ENCODE measurements around the gene HDLBP. TPM values are rescaled to one million over a fixed set of nuclear protein-coding genes. Genes with fewer than 3 reads are reported as not detected.

HDLBP gene
- total RNA-seq, 1 donor from 2014 or later: 922 TPM

DNA sequence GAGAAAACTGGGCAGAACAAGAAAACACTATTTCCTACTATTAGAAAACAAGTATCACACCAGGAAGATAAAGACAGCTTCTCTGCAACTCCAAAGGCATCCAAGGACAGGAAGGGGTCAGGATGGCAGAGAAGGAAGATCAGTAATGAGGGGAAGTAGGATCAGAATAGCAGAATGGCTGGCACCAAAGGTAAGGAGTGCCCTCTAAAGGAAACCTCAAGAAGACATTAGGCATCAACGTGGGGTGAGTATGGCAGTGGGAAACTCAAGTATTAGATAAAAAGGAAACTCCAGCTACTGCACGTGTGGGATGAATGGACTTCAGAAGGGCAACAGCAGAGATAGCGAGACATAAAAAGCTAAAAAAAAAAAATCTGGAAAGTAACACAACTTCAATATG, 25.9 kb downstream of the HDLBP start:
- no peak overlapping the region for H3K4me3 ChIP-seq (ENCODE audit: insufficient read depth, low read depth, low read length)
- no peak overlapping the region for H3K4me2 ChIP-seq (ENCODE audit: low read length)
- H3K9me3 ChIP-seq (ENCODE audit: insufficient read depth, low read depth, low read length): no peaks in the 10 kb centered on the region
- peaks cover 6% of the 10 kb centered on the region for H3K36me3 Mint-ChIP-seq (ENCODE audit: low read depth, unreplicated experiment)
- peaks cover 91% of the 10 kb centered on the region for H4K20me1 ChIP-seq (ENCODE audit: insufficient read depth, low read length)
- no peaks in the 10 kb centered on the region for H3K4me1 ChIP-seq (ENCODE audit: insufficient read depth, low read length)
- H3K4me3 Mint-ChIP-seq (ENCODE audit: unreplicated experiment): no peak overlapping the region
- peaks cover 5% of the 10 kb centered on the region for H3K36me3 ChIP-seq (ENCODE audit: insufficient read depth, low read length)
- no peak for FAIRE-seq
- no peak overlapping the region for H3K27ac ChIP-seq (ENCODE audit: low read depth, low read length)
- TF ChIP-seq, protein P1, sequence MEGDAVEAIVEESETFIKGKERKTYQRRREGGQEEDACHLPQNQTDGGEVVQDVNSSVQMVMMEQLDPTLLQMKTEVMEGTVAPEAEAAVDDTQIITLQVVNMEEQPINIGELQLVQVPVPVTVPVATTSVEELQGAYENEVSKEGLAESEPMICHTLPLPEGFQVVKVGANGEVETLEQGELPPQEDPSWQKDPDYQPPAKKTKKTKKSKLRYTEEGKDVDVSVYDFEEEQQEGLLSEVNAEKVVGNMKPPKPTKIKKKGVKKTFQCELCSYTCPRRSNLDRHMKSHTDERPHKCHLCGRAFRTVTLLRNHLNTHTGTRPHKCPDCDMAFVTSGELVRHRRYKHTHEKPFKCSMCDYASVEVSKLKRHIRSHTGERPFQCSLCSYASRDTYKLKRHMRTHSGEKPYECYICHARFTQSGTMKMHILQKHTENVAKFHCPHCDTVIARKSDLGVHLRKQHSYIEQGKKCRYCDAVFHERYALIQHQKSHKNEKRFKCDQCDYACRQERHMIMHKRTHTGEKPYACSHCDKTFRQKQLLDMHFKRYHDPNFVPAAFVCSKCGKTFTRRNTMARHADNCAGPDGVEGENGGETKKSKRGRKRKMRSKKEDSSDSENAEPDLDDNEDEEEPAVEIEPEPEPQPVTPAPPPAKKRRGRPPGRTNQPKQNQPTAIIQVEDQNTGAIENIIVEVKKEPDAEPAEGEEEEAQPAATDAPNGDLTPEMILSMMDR (IDR thresholded peaks at IDR 0.05; ENCODE audit: insufficient read depth, low read depth, low read length): no peak
- TF ChIP-seq EZH2 (IDR thresholded peaks at IDR 0.05; ENCODE audit: insufficient read depth, low read length): no peak
- no peak overlapping the region for H2AFZ ChIP-seq (ENCODE audit: low read depth, low read length)
- no peak for DNase-seq (ENCODE audit: low read depth)
- peaks cover 100% of the 10 kb centered on the region for H3K79me2 ChIP-seq (ENCODE audit: insufficient read depth, low read length)
- no peak overlapping the region for H3K27ac Mint-ChIP-seq (ENCODE audit: unreplicated experiment)
- H3K27me3 Mint-ChIP-seq (ENCODE audit: low read depth, unreplicated experiment): no peaks in the 10 kb centered on the region
- H3K4me1 Mint-ChIP-seq (ENCODE audit: low read depth, unreplicated experiment): peaks cover 6% of the 10 kb centered on the region
- no peaks in the 10 kb centered on the region for H3K9me3 Mint-ChIP-seq (ENCODE audit: unreplicated experiment)
- no peaks in the 10 kb centered on the region for H3K27me3 ChIP-seq (ENCODE audit: insufficient read depth, low read length)
- no peak overlapping the region for H3K9ac ChIP-seq (ENCODE audit: low read length)

DNA sequence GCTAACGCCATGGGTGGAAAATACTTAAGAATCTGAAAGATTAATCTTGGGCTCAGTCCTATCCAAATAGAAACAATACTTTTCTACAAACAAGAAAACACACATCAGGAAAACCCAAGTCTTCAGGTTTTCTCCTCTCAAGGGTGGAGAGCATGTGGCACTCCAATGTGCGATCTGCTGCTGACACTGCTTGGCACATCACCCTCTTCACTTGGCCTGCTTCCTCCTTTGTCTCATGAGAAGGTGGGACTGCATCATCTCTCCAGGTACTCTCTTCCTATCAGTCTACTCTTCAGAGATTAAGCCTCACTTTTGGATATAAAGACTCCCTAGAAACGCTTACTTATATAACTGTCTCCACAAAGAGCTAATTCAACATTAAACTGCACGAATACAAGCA, 26.4 kb downstream of the HDLBP start:
- Mint-ChIP-seq H3K27me3 (ENCODE audit: low read depth, unreplicated experiment) (no peaks in the 10 kb centered on the region), H3K36me3 (ENCODE audit: low read depth, unreplicated experiment) (peaks cover 9% of the 10 kb centered on the region), H3K4me3 (ENCODE audit: unreplicated experiment) (no peak overlapping the region), H3K9me3 (ENCODE audit: unreplicated experiment) (no peaks in the 10 kb centered on the region), H3K27ac (ENCODE audit: unreplicated experiment) (no peak overlapping the region), H3K4me1 (ENCODE audit: low read depth, unreplicated experiment) (peaks cover 6% of the 10 kb centered on the region)
- no peak overlapping the region for H3K9ac ChIP-seq (ENCODE audit: low read length)
- no peaks in the 10 kb centered on the region for H3K27me3 ChIP-seq (ENCODE audit: insufficient read depth, low read length)
- no peak overlapping the region for H3K4me2 ChIP-seq (ENCODE audit: low read length)
- DNase-seq (ENCODE audit: low read depth) (no peak), FAIRE-seq (no peak)
- no peak overlapping the region for H2AFZ ChIP-seq (ENCODE audit: low read depth, low read length)
- TF ChIP-seq, protein P1 (IDR thresholded peaks at IDR 0.05; ENCODE audit: insufficient read depth, low read depth, low read length): no peak
- TF ChIP-seq EZH2 (IDR thresholded peaks at IDR 0.05; ENCODE audit: insufficient read depth, low read length): no peak
- no peak overlapping the region for H3K27ac ChIP-seq (ENCODE audit: low read depth, low read length)
- no peaks in the 10 kb centered on the region for H3K4me1 ChIP-seq (ENCODE audit: insufficient read depth, low read length)
- H3K36me3 ChIP-seq (ENCODE audit: insufficient read depth, low read length): peaks cover 5% of the 10 kb centered on the region
- no peak overlapping the region for H3K4me3 ChIP-seq (ENCODE audit: insufficient read depth, low read depth, low read length)
- H4K20me1 ChIP-seq (ENCODE audit: insufficient read depth, low read length): peaks cover 91% of the 10 kb centered on the region
- H3K79me2 ChIP-seq (ENCODE audit: insufficient read depth, low read length): peaks cover 100% of the 10 kb centered on the region
- no peaks in the 10 kb centered on the region for H3K9me3 ChIP-seq (ENCODE audit: insufficient read depth, low read depth, low read length)

DNA sequence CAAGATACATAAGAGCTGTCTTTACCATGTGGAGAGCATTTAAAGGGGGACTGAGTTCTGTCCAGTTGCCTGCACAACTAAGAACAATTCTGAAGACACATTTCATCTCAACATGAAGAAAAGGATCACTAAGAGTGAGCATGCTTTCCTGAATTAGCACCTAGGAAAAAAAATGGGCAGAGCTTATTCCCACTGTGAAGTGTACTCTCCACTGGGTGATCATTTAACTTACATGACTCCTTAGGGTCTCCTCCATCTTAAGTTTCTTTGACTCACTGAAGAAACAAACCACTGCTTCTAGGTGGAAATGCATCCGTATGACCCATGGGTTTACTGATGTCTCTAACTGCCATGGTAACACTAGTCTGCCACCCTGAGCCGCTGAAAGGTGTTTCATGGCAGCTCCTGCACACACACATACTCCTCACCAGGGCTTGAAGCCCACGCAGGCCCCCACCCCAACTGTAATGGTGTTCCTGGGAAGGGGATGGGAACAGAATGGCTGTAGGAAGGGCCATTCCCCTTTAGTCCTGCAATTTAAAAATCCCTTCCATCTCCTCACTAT, 27.1 kb downstream of the HDLBP start:
- Histone ChIP-seq H3K36me3 (ENCODE audit: insufficient read depth, low read length) (peaks cover 5% of the 10 kb centered on the region), H3K4me2 (ENCODE audit: low read length) (no peak overlapping the region), H3K9ac (ENCODE audit: low read length) (no peak overlapping the region), H3K27me3 (ENCODE audit: insufficient read depth, low read length) (no peaks in the 10 kb centered on the region), H3K4me3 (ENCODE audit: insufficient read depth, low read depth, low read length) (no peak overlapping the region), H3K9me3 (ENCODE audit: insufficient read depth, low read depth, low read length) (no peaks in the 10 kb centered on the region), H4K20me1 (ENCODE audit: insufficient read depth, low read length) (peaks cover 90% of the 10 kb centered on the region), H3K79me2 (ENCODE audit: insufficient read depth, low read length) (peaks cover 99% of the 10 kb centered on the region), H2AFZ (ENCODE audit: low read depth, low read length) (no peak overlapping the region), H3K27ac (ENCODE audit: low read depth, low read length) (no peak overlapping the region), H3K4me1 (ENCODE audit: insufficient read depth, low read length) (no peaks in the 10 kb centered on the region)
- peaks cover 6% of the 10 kb centered on the region for H3K4me1 Mint-ChIP-seq (ENCODE audit: low read depth, unreplicated experiment)
- no peaks in the 10 kb centered on the region for H3K9me3 Mint-ChIP-seq (ENCODE audit: unreplicated experiment)
- no peak overlapping the region for H3K4me3 Mint-ChIP-seq (ENCODE audit: unreplicated experiment)
- TF ChIP-seq EZH2 (IDR thresholded peaks at IDR 0.05; ENCODE audit: insufficient read depth, low read length): no peak
- TF ChIP-seq, protein P1 (IDR thresholded peaks at IDR 0.05; ENCODE audit: insufficient read depth, low read depth, low read length): no peak
- H3K36me3 Mint-ChIP-seq (ENCODE audit: low read depth, unreplicated experiment): peaks cover 9% of the 10 kb centered on the region
- no peak for FAIRE-seq
- DNase-seq (ENCODE audit: low read depth): no peak
- no peak overlapping the region for H3K27ac Mint-ChIP-seq (ENCODE audit: unreplicated experiment)
- H3K27me3 Mint-ChIP-seq (ENCODE audit: low read depth, unreplicated experiment): no peaks in the 10 kb centered on the region

Data from astrocyte (in vitro differentiated cells and primary cell).